Effector memory CD4-positive, alpha-beta T cell (primary cell): ENCODE measurements around the gene NAV2.

Source experiments
- DNase-seq, 3 donors: peaks; one replicate each; pipeline ENCODE4 v3.0.0-alpha.2; 2020
- H3K27ac ChIP-seq: 2 replicates; pipeline ENCODE4 v1.7.0; 2013; ENCODE audit warnings: mild to moderate bottlenecking, low read length, moderate library complexity; ENCODE audit not compliant: insufficient read depth, poor library complexity, severe bottlenecking
- H3K27me3 ChIP-seq: replicated peaks from 2 replicates; pipeline ENCODE4 v1.7.0; 2013; ENCODE audit warnings: mild to moderate bottlenecking, low read length; ENCODE audit not compliant: insufficient read depth, control insufficient read depth, poor library complexity, severe bottlenecking
- H3K36me3 ChIP-seq: 2 replicates; pipeline ENCODE4 v1.7.0; 2013; ENCODE audit warnings: mild to moderate bottlenecking, low read length, moderate library complexity; ENCODE audit not compliant: control insufficient read depth, insufficient read depth
- H3K4me1 ChIP-seq: 2 replicates; pipeline ENCODE4 v1.7.0; 2013; ENCODE audit warnings: low read length, mild to moderate bottlenecking; ENCODE audit not compliant: control insufficient read depth, insufficient read depth, poor library complexity, severe bottlenecking
- H3K4me3 ChIP-seq: 2 replicates; pipeline ENCODE4 v1.7.0; 2013; ENCODE audit warnings: low read length, low read depth, mild to moderate bottlenecking; ENCODE audit not compliant: insufficient read depth, poor library complexity, severe bottlenecking
- H3K9me3 ChIP-seq: 2 replicates; pipeline ENCODE4 v1.7.0; 2013; ENCODE audit warnings: mild to moderate bottlenecking, low read length, moderate library complexity; ENCODE audit not compliant: control insufficient read depth

Gene NAV2

GRCh38 chr11:19729141-19729540 is 16.5 kb downstream of the NAV2 start:
- Histone ChIP-seq H3K4me3 (no peak overlapping the region), H3K27ac (no peak overlapping the region), H3K36me3 (no peaks in the 10 kb centered on the region), H3K9me3 (no peaks in the 10 kb centered on the region), H3K27me3 (no peaks in the 10 kb centered on the region), H3K4me1 (peaks cover 3% of the 10 kb centered on the region)
- no peak for DNase-seq

- H3K4me1 ChIP-seq = no peaks in the 10 kb centered on the region
- no peak for DNase-seq
- H3K36me3 ChIP-seq = no peaks in the 10 kb centered on the region
- H3K27ac ChIP-seq = no peak overlapping the region
- no peaks in the 10 kb centered on the region for H3K9me3 ChIP-seq
- H3K4me3 ChIP-seq = no peak overlapping the region
- no peaks in the 10 kb centered on the region for H3K27me3 ChIP-seq
Observed at GRCh38 chr11:19730373-19730772, 17.7 kb downstream of the NAV2 start.

- H3K9me3 ChIP-seq = no peaks in the 10 kb centered on the region
- H3K27me3 ChIP-seq = no peaks in the 10 kb centered on the region
- DNase-seq = no peak
- no peak overlapping the region for H3K4me3 ChIP-seq
- no peak overlapping the region for H3K27ac ChIP-seq
- no peaks in the 10 kb centered on the region for H3K4me1 ChIP-seq
- H3K36me3 ChIP-seq = no peaks in the 10 kb centered on the region
Observed at GRCh38 chr11:19734171-19734570, 21.5 kb downstream of the NAV2 start.

- H3K4me1 ChIP-seq = no peaks in the 10 kb centered on the region
- H3K9me3 ChIP-seq = no peaks in the 10 kb centered on the region
- no peak overlapping the region for H3K27ac ChIP-seq
- H3K27me3 ChIP-seq = no peaks in the 10 kb centered on the region
- no peaks in the 10 kb centered on the region for H3K36me3 ChIP-seq
- H3K4me3 ChIP-seq = no peak overlapping the region
- no peak for DNase-seq
Observed at GRCh38 chr11:19735157-19735908, 22.7 kb downstream of the NAV2 start.

- Histone ChIP-seq H3K4me3 (no peak overlapping the region), H3K36me3 (no peaks in the 10 kb centered on the region), H3K27ac (no peak overlapping the region), H3K9me3 (no peaks in the 10 kb centered on the region), H3K4me1 (no peaks in the 10 kb centered on the region), H3K27me3 (no peaks in the 10 kb centered on the region)
- DNase-seq = no peak
Observed at GRCh38 chr11:19735909-19736498, 23.4 kb downstream of the NAV2 start.

GRCh38 chr11:19736831-19737230 is 24.2 kb downstream of the NAV2 start:
- no peaks in the 10 kb centered on the region for H3K27me3 ChIP-seq
- no peak for DNase-seq
- H3K36me3 ChIP-seq = no peaks in the 10 kb centered on the region
- H3K27ac ChIP-seq = no peak overlapping the region
- no peak overlapping the region for H3K4me3 ChIP-seq
- H3K4me1 ChIP-seq = no peaks in the 10 kb centered on the region
- no peaks in the 10 kb centered on the region for H3K9me3 ChIP-seq

GRCh38 chr11:19737575-19737974 is 24.9 kb downstream of the NAV2 start:
- Histone ChIP-seq H3K27ac (no peak overlapping the region), H3K9me3 (no peaks in the 10 kb centered on the region), H3K4me1 (no peaks in the 10 kb centered on the region), H3K27me3 (no peaks in the 10 kb centered on the region), H3K36me3 (no peaks in the 10 kb centered on the region), H3K4me3 (no peak overlapping the region)
- no peak for DNase-seq

GRCh38 chr11:19738124-19738523 is 25.5 kb downstream of the NAV2 start:
- Histone ChIP-seq H3K4me1 (no peaks in the 10 kb centered on the region), H3K4me3 (no peak overlapping the region)

GRCh38 chr11:19739872-19740271 is 27.2 kb downstream of the NAV2 start:
- no peaks in the 10 kb centered on the region for H3K9me3 ChIP-seq
- H3K27me3 ChIP-seq = no peaks in the 10 kb centered on the region
- no peaks in the 10 kb centered on the region for H3K4me1 ChIP-seq
- DNase-seq = no peak
- H3K36me3 ChIP-seq = no peaks in the 10 kb centered on the region
- no peak overlapping the region for H3K4me3 ChIP-seq
- H3K27ac ChIP-seq = no peak overlapping the region

More at GRCh38 chr11:19738124-19738523, 25.5 kb downstream of the NAV2 start:
- DNase-seq = no peak
- Histone ChIP-seq H3K36me3 (no peaks in the 10 kb centered on the region), H3K27me3 (no peaks in the 10 kb centered on the region), H3K27ac (no peak overlapping the region), H3K9me3 (no peaks in the 10 kb centered on the region)

GRCh38 chr11:19740586-19740985 is 27.9 kb downstream of the NAV2 start:
- no peaks in the 10 kb centered on the region for H3K9me3 ChIP-seq
- H3K4me1 ChIP-seq = no peaks in the 10 kb centered on the region
- no peaks in the 10 kb centered on the region for H3K36me3 ChIP-seq
- no peak for DNase-seq
- no peak overlapping the region for H3K27ac ChIP-seq
- no peaks in the 10 kb centered on the region for H3K27me3 ChIP-seq
- H3K4me3 ChIP-seq = no peak overlapping the region
